ENCODE data around the gene MTCL1.

The MTCL1 gene

DNA sequence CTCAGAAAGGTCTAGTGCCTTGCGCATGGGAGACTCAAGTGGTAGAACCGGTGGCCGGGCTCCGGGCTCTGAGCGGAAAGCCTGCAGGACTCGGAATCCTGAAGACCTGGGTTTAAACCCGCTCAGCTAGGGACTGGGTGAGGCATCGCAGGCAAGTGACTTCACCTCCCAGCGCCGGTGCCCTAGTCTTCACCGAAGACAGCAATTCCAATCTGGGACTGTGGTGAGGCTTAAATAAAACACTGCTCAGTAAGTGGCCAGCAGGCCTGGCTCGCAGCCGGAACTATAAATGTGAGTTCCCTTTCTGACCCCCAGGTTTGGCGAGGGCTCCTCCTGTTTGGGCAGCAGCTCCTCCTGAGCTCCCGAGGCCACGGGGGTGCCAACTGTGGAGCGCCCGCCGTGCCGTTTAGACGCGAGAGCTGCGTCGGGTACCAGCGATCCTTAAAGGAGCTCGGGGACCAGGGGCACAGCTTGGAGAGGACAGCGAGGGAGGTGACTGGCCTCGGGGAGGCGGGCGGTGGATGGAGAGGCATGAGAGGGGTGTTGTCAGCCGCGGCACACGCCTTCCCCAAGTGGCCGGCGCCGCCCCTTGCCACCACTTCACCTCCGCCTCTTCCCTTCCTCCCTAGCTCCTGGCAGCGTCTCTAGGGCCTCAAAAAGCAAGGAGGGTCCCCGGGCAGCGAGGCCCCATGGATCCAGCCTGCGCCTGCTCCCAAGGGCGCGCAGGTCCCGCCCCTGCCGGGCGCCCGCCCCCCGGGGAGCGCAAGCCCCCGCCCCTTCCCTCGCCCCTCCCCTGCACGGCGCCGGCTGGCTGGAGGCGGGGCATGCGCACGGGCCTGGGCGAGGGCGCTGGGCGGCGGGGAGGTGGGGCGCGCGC is 757 bp upstream of the MTCL1 start:
- Histone ChIP-seq H3K27ac (ENCODE audit: low read length) (peak overlapping the region; percentile 93), H3K36me3 (ENCODE audit: control insufficient read depth in 2 of 2, insufficient read depth in 2 of 2, low read length in 2 of 2) (no peaks in the 10 kb centered on the region), H3K27me3 (ENCODE audit: control insufficient read depth in 1 of 2, insufficient read depth in 2 of 2, low read length in 2 of 2) (no peaks in the 10 kb centered on the region), H3K4me3 (ENCODE audit: low read length in 2 of 2) (peak overlapping the region; percentile 77), H3K9ac (ENCODE audit: low read length in 2 of 2) (peak overlapping the region; percentile 75 to 88), H3K4me1 (ENCODE audit: control insufficient read depth, insufficient read depth, low read length) (peaks cover 43% of the 10 kb centered on the region), H3K9me3 (ENCODE audit: control insufficient read depth in 2 of 2, low read length in 2 of 2) (no peaks in the 10 kb centered on the region)

DNA sequence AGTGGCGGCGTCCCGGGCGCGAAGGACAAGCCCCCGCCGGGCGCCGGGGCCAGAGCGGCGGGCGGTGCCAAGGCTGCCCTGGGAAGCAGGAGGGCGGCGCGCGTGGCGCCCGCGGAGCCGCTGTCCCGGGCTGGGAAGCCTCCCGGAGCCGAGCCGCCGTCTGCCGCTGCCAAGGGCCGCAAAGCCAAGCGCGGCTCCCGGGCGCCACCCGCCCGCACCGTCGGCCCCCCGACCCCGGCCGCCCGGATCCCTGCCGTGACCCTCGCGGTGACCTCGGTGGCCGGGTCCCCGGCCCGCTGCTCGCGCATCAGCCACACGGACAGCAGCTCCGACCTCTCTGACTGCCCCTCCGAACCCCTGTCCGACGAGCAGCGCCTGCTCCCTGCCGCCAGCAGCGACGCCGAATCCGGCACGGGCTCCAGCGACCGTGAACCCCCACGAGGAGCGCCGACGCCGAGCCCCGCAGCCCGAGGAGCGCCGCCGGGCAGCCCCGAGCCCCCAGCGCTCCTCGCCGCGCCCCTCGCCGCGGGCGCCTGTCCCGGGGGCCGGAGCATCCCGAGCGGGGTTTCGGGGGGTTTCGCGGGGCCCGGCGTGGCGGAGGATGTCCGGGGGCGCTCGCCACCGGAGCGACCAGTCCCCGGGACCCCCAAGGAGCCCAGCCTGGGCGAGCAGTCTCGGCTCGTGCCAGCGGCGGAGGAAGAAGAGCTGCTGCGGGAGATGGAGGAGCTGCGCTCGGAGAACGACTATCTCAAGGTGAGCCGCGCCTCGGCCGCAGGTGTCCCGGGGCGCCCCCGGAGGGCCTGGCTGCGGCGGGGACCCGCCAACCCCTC is 820 bp downstream of the MTCL1 start:
- Histone ChIP-seq H3K27ac (ENCODE audit: low read length) (peak overlapping the region; percentile 90), H3K4me1 (ENCODE audit: control insufficient read depth, insufficient read depth, low read length) (peaks cover 43% of the 10 kb centered on the region), H3K9me3 (ENCODE audit: control insufficient read depth in 2 of 2, low read length in 2 of 2) (no peaks in the 10 kb centered on the region), H3K9ac (ENCODE audit: low read length in 2 of 2) (peak overlapping the region; percentile 84 to 93), H3K27me3 (ENCODE audit: control insufficient read depth in 1 of 2, insufficient read depth in 2 of 2, low read length in 2 of 2) (no peaks in the 10 kb centered on the region), H3K36me3 (ENCODE audit: control insufficient read depth in 2 of 2, insufficient read depth in 2 of 2, low read length in 2 of 2) (no peaks in the 10 kb centered on the region), H3K4me3 (ENCODE audit: low read length in 2 of 2) (peak overlapping the region; percentile 70 to 86)

- H3K4me1 ChIP-seq (ENCODE audit: control insufficient read depth, insufficient read depth, low read length), result peaks cover 39% of the 10 kb centered on the region
- H3K4me3 ChIP-seq (ENCODE audit: low read length in 2 of 2), result peak overlapping the region; percentile 70 to 86
- no peaks in the 10 kb centered on the region for H3K9me3 ChIP-seq (ENCODE audit: control insufficient read depth in 2 of 2, low read length in 2 of 2)
- H3K27ac ChIP-seq (ENCODE audit: low read length), result peak overlapping the region; percentile 90
- no peaks in the 10 kb centered on the region for H3K27me3 ChIP-seq (ENCODE audit: control insufficient read depth in 1 of 2, insufficient read depth in 2 of 2, low read length in 2 of 2)
- no peaks in the 10 kb centered on the region for H3K36me3 ChIP-seq (ENCODE audit: control insufficient read depth in 2 of 2, insufficient read depth in 2 of 2, low read length in 2 of 2)
- peak overlapping the region; percentile 84 to 93 for H3K9ac ChIP-seq (ENCODE audit: low read length in 2 of 2)
Measured at GRCh38 chr18:8706791-8707555, 1.6 kb downstream of the MTCL1 start.

DNA sequence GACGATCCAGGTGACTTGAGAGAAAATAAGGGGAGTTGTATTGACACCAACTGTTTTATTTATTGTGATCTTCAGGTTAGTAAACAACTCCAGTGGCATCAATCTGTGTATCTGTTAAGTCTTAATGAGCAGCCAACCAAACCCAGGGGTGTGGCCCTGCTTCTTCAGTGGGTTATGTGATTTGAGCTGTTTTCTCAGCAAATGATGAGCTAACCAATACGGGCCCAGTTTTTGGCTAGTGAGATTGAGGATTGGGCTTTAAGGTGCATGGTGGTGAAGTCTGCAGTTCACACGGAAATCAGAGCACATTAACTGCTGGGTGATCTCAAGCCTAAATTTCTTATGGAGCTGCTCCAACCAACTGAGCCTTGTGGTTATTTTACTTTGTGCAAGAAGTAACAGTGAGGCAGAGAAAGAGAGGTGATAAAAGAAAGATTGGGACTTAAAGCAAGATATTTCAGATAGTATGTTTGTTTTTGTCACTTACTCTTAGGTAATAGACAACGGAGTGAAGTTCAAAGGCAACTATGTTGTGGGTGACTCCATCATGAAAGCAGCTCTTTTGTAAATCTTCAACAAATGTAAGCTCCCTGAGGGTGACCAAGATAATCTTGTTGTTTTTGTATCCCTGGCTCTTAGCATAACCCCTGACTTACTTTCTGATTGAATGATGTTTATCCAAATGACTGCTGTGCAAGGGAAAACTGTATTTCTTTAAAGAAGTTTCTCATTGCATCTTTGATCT is 2.4 kb downstream of the MTCL1 start:
- Histone ChIP-seq H3K4me3 (ENCODE audit: low read length in 2 of 2) (peak overlapping the region; percentile 70 to 86), H3K9ac (ENCODE audit: low read length in 2 of 2) (peak overlapping the region; percentile 84 to 93)

GRCh38 chr18:8708670-8709069 is 3.3 kb downstream of the MTCL1 start:
- H3K27ac ChIP-seq (ENCODE audit: low read length), result peak overlapping the region; percentile 90

More for the DNA sequence above, 2.4 kb downstream of the MTCL1 start:
- H3K36me3 ChIP-seq (ENCODE audit: control insufficient read depth in 2 of 2, insufficient read depth in 2 of 2, low read length in 2 of 2), result no peaks in the 10 kb centered on the region
- no peaks in the 10 kb centered on the region for H3K9me3 ChIP-seq (ENCODE audit: control insufficient read depth in 2 of 2, low read length in 2 of 2)
- peak overlapping the region; percentile 90 for H3K27ac ChIP-seq (ENCODE audit: low read length)
- H3K4me1 ChIP-seq (ENCODE audit: control insufficient read depth, insufficient read depth, low read length), result peaks cover 43% of the 10 kb centered on the region
- H3K27me3 ChIP-seq (ENCODE audit: control insufficient read depth in 1 of 2, insufficient read depth in 2 of 2, low read length in 2 of 2), result no peaks in the 10 kb centered on the region

DNA sequence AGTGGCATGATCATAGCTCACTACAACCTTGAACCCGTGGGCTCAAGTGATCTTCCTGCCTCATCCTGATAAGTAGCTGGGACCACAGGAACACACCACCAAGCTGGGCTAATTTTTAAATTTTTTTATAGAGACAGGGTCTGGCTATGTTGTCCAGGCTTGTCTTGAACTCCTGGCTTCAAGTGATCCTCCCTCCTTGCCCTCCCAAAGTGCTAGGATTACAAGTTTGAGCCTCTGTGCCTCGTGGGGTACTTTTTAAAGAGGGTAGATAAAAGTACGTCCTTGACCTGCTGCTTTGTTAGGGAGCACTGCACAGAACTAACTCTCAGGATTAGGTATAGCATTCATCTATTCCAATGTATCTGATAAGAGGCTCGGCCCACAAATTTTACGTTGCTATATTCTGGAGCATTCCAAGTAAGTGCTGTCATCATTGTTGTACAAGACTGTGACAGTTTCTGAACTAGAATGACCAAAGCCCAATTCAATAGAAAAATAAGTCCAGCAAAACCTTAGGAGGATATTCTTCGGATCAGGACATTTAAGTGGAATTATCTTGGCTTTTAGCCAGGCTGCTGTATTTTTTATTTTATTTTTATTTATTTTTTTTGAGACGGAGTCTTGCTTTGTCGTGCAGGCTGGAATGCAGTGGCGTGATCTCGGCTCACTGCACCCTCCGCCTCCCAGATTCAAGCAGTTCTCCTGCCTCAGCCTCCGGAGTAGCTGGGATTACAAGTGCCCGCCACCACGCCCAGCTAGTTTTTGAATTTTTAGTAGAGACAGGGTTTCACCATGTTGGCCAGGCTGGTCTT is 4.1 kb downstream of the MTCL1 start:
- no peaks in the 10 kb centered on the region for H3K9me3 ChIP-seq (ENCODE audit: control insufficient read depth in 2 of 2, low read length in 2 of 2)
- H3K27ac ChIP-seq (ENCODE audit: low read length), result peak overlapping the region; percentile 90
- no peaks in the 10 kb centered on the region for H3K27me3 ChIP-seq (ENCODE audit: control insufficient read depth in 1 of 2, insufficient read depth in 2 of 2, low read length in 2 of 2)
- H3K9ac ChIP-seq (ENCODE audit: low read length in 2 of 2), result peak overlapping the region; percentile 62 to 74
- no peaks in the 10 kb centered on the region for H3K36me3 ChIP-seq (ENCODE audit: control insufficient read depth in 2 of 2, insufficient read depth in 2 of 2, low read length in 2 of 2)
- peaks cover 39% of the 10 kb centered on the region for H3K4me1 ChIP-seq (ENCODE audit: control insufficient read depth, insufficient read depth, low read length)
- peak overlapping the region; percentile 70 to 86 for H3K4me3 ChIP-seq (ENCODE audit: low read length in 2 of 2)

More at GRCh38 chr18:8708670-8709069, 3.3 kb downstream of the MTCL1 start:
- Histone ChIP-seq H3K9me3 (ENCODE audit: control insufficient read depth in 2 of 2, low read length in 2 of 2) (no peaks in the 10 kb centered on the region), H3K9ac (ENCODE audit: low read length in 2 of 2) (peak overlapping the region; percentile 24 to 74), H3K36me3 (ENCODE audit: control insufficient read depth in 2 of 2, insufficient read depth in 2 of 2, low read length in 2 of 2) (no peaks in the 10 kb centered on the region), H3K4me1 (ENCODE audit: control insufficient read depth, insufficient read depth, low read length) (peaks cover 39% of the 10 kb centered on the region), H3K27me3 (ENCODE audit: control insufficient read depth in 1 of 2, insufficient read depth in 2 of 2, low read length in 2 of 2) (no peaks in the 10 kb centered on the region), H3K4me3 (ENCODE audit: low read length in 2 of 2) (peak overlapping the region; percentile 70 to 86)

DNA sequence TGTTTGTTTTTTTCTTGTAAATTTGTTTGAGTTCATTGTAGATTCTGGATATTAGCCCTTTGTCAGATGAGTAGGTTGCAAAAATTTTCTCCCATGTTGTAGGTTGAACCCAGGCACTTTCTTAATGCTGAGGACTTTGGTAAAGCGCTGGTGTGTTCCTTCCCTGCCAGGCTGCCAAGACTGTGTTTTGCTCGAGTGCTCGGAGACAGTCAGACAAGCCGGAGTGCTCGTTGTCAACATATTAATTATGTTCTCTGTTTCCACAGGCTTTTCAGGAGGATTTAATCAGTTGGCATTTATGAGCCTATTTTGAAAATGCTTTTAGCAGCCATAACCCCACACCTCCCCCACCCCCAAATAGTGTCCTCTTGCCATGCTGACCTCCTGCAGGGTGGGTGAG is 6.4 kb downstream of the MTCL1 start:
- Histone ChIP-seq H3K27ac (ENCODE audit: low read length) (peak overlapping the region; percentile 62), H3K9ac (ENCODE audit: low read length in 2 of 2) (peak overlapping the region in 1 of 2 donors; percentile 41), H3K4me1 (ENCODE audit: control insufficient read depth, insufficient read depth, low read length) (peaks cover 36% of the 10 kb centered on the region)

GRCh38 chr18:8713691-8714090 is 8.3 kb downstream of the MTCL1 start:
- Histone ChIP-seq H3K27ac (ENCODE audit: low read length) (peak overlapping the region; percentile 64), H3K4me1 (ENCODE audit: control insufficient read depth, insufficient read depth, low read length) (peaks cover 49% of the 10 kb centered on the region), H3K9me3 (ENCODE audit: control insufficient read depth in 2 of 2, low read length in 2 of 2) (no peaks in the 10 kb centered on the region)

More for the DNA sequence above, 6.4 kb downstream of the MTCL1 start:
- peak overlapping the region; percentile 47 to 54 for H3K4me3 ChIP-seq (ENCODE audit: low read length in 2 of 2)
- H3K9me3 ChIP-seq (ENCODE audit: control insufficient read depth in 2 of 2, low read length in 2 of 2), result no peaks in the 10 kb centered on the region
- H3K36me3 ChIP-seq (ENCODE audit: control insufficient read depth in 2 of 2, insufficient read depth in 2 of 2, low read length in 2 of 2), result no peaks in the 10 kb centered on the region
- H3K27me3 ChIP-seq (ENCODE audit: control insufficient read depth in 1 of 2, insufficient read depth in 2 of 2, low read length in 2 of 2), result no peaks in the 10 kb centered on the region

DNA sequence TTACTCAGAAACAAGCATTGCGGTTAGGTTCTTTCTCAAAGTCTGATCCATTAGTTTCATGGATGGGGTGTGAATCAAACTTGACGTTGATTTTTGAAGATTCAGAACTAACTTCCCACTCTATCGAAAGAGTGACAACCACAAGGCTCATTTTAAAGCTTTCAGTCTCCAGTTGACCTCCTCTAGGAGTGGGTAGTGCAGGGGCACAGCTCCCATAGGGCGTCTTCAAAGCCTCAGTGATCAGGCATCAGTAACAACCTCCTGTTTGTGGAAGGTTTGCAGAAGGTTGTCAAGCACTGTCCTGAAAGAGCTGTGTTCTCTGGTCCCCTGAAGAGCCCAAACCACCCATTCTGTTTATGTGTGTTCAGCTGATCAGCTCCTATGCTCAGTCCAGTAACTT is 10.2 kb downstream of the MTCL1 start:
- Histone ChIP-seq H3K27me3 (ENCODE audit: control insufficient read depth in 1 of 2, insufficient read depth in 2 of 2, low read length in 2 of 2) (no peaks in the 10 kb centered on the region), H3K4me3 (ENCODE audit: low read length in 2 of 2) (no peak overlapping the region), H3K9me3 (ENCODE audit: control insufficient read depth in 2 of 2, low read length in 2 of 2) (no peaks in the 10 kb centered on the region), H3K4me1 (ENCODE audit: control insufficient read depth, insufficient read depth, low read length) (peaks cover 40% of the 10 kb centered on the region), H3K27ac (ENCODE audit: low read length) (peak overlapping the region; percentile 31), H3K9ac (ENCODE audit: low read length in 2 of 2) (no peak overlapping the region), H3K36me3 (ENCODE audit: control insufficient read depth in 2 of 2, insufficient read depth in 2 of 2, low read length in 2 of 2) (peaks cover 0 to 6% of the 10 kb centered on the region in 2 donors)

More at GRCh38 chr18:8713691-8714090, 8.3 kb downstream of the MTCL1 start:
- Histone ChIP-seq H3K36me3 (ENCODE audit: control insufficient read depth in 2 of 2, insufficient read depth in 2 of 2, low read length in 2 of 2) (no peaks in the 10 kb centered on the region), H3K9ac (ENCODE audit: low read length in 2 of 2) (no peak overlapping the region), H3K27me3 (ENCODE audit: control insufficient read depth in 1 of 2, insufficient read depth in 2 of 2, low read length in 2 of 2) (no peaks in the 10 kb centered on the region), H3K4me3 (ENCODE audit: low read length in 2 of 2) (peak overlapping the region; percentile 40 to 47)
